CD4-positive, alpha-beta T cell treated with Interleukin-15 for 4 hours (primary cell): ENCODE measurements around the gene RAMACL.
"Not testable (repeated sequence)": the region's sequence is repeated elsewhere in the genome, so short reads cannot be mapped to it uniquely, and the experiment has no call there.

Source experiments
- DNase-seq: peaks from one replicate; pipeline ENCODE4 v3.0.0-alpha.2; 2020; ENCODE audit warnings: low spot score

The RAMACL gene

GRCh38 chr6:166554316-166554715, 32.2 kb downstream of the RAMACL start:
- no peak for DNase-seq

- no peak for DNase-seq
Measured at GRCh38 chr6:166553563-166554271, 32.8 kb downstream of the RAMACL start.

GRCh38 chr6:166552600-166552999, 33.9 kb downstream of the RAMACL start:
- DNase-seq: no peak

GRCh38 chr6:166551754-166552495, 34.6 kb downstream of the RAMACL start:
- no peak for DNase-seq

- no peak for DNase-seq
Measured at GRCh38 chr6:166546653-166547052, 39.8 kb downstream of the RAMACL start.

GRCh38 chr6:166545156-166546034, 41.1 kb downstream of the RAMACL start:
- no peak for DNase-seq

GRCh38 chr6:166544296-166544605, 42.2 kb downstream of the RAMACL start:
- no peak for DNase-seq

- DNase-seq: no peak
Measured at GRCh38 chr6:166543603-166544295, 42.7 kb downstream of the RAMACL start.

GRCh38 chr6:166542580-166542912, 43.9 kb downstream of the RAMACL start:
- no peak for DNase-seq

- peak; percentile 20 for DNase-seq
Measured at GRCh38 chr6:166541876-166542579, 44.5 kb downstream of the RAMACL start.

GRCh38 chr6:166541366-166541765, 45.1 kb downstream of the RAMACL start:
- no peak for DNase-seq

- DNase-seq: peak; percentile 81
Measured at GRCh38 chr6:166540631-166541331, 45.7 kb downstream of the RAMACL start.

GRCh38 chr6:166539543-166539942, 46.9 kb downstream of the RAMACL start:
- no peak for DNase-seq

GRCh38 chr6:166539011-166539385, 47.5 kb downstream of the RAMACL start:
- not testable (repeated sequence) for DNase-seq

- DNase-seq: no peak
Measured at GRCh38 chr6:166538297-166539010, 48.0 kb downstream of the RAMACL start.

- no peak for DNase-seq
Measured at GRCh38 chr6:166534658-166535406, 51.6 kb downstream of the RAMACL start.

- no peak for DNase-seq
Measured at GRCh38 chr6:166533205-166533824, 53.2 kb downstream of the RAMACL start.
